HG02623 (cell line): Measurements from ENCODE around the gene KSR2.
"Not testable (repeated sequence)": the region's sequence is repeated elsewhere in the genome, so short reads cannot be mapped to it uniquely, and the experiment has no call there.

Source experiments
- ATAC-seq: cut with Tn5 transposase; IDR thresholded peaks from one replicate; pipeline ENCODE4 v1.9.1; 2021; ENCODE audit warnings: moderate library complexity; ENCODE audit not compliant: unreplicated experiment

The KSR2 gene

GRCh38 chr12:117860787-117861290, 108.0 kb downstream of the KSR2 start:
- not testable (repeated sequence) for ATAC-seq

- ATAC-seq = no peak
Measured at GRCh38 chr12:117860111-117860510, 108.7 kb downstream of the KSR2 start.

GRCh38 chr12:117857632-117858612, 110.9 kb downstream of the KSR2 start:
- no peak for ATAC-seq

GRCh38 chr12:117857139-117857538, 111.7 kb downstream of the KSR2 start:
- ATAC-seq = not testable (repeated sequence)

- ATAC-seq = no peak
Measured at GRCh38 chr12:117855165-117855564, 113.6 kb downstream of the KSR2 start.

- ATAC-seq = no peak
Measured at GRCh38 chr12:117854339-117855012, 114.3 kb downstream of the KSR2 start.

GRCh38 chr12:117853600-117853999, 115.2 kb downstream of the KSR2 start:
- no peak for ATAC-seq

GRCh38 chr12:117850048-117850447, 118.7 kb downstream of the KSR2 start:
- ATAC-seq = no peak

- no peak for ATAC-seq
Measured at GRCh38 chr12:117847371-117847770, 121.4 kb downstream of the KSR2 start.

- ATAC-seq = no peak
Measured at GRCh38 chr12:117845271-117845904, 123.4 kb downstream of the KSR2 start.

- ATAC-seq = no peak
Measured at GRCh38 chr12:117844114-117844830, 124.5 kb downstream of the KSR2 start.

GRCh38 chr12:117842630-117843029, 126.2 kb downstream of the KSR2 start:
- ATAC-seq = no peak

- ATAC-seq = no peak
Measured at GRCh38 chr12:117842220-117842619, 126.6 kb downstream of the KSR2 start.

- no peak for ATAC-seq
Measured at GRCh38 chr12:117837737-117838050, 131.1 kb downstream of the KSR2 start.

- ATAC-seq = no peak
Measured at GRCh38 chr12:117836999-117837736, 131.6 kb downstream of the KSR2 start.

GRCh38 chr12:117836476-117836875, 132.3 kb downstream of the KSR2 start:
- ATAC-seq = no peak

GRCh38 chr12:117835156-117835555, 133.6 kb downstream of the KSR2 start:
- no peak for ATAC-seq

- ATAC-seq = no peak
Measured at GRCh38 chr12:117832459-117833457, 136.0 kb downstream of the KSR2 start.

GRCh38 chr12:117830471-117830870, 138.3 kb downstream of the KSR2 start:
- no peak for ATAC-seq
